Aorta (tissue), 5 donors: Measurements from ENCODE around the gene GAB2. TPM values are rescaled to one million over a fixed set of nuclear protein-coding genes. Genes with fewer than 3 reads are reported as not detected.

Source experiments
- ATAC-seq: fragments of 200-7000 bp; cut with Tn5 transposase; one replicate; pipeline ENCODE4 v1.9.1; 2022; ENCODE audit warnings: moderate library complexity; ENCODE audit not compliant: low FRiP score
- DNase-seq, 2 donors: peaks; one replicate each; pipeline ENCODE4 v3.0.0-alpha.2; 2020
- H3K27ac ChIP-seq, 2 donors: one replicate each; pipeline ENCODE4 v1.5.1; 2013; ENCODE audit warnings: low read length in 2 of 2, mild to moderate bottlenecking in 2 of 2, moderate library complexity in 2 of 2, control low read depth in 1 of 2, inconsistent platforms in 1 of 2, low read depth in 1 of 2
- H3K27me3 ChIP-seq, 2 donors: one replicate each; pipeline ENCODE4 v1.6.1; 2013; ENCODE audit warnings: control low read depth in 1 of 2, low read length in 1 of 2, mild to moderate bottlenecking in 1 of 2, moderate library complexity in 1 of 2; ENCODE audit not compliant: insufficient read depth in 2 of 2, control insufficient read depth in 1 of 2
- H3K36me3 ChIP-seq, 2 donors: one replicate each; pipeline ENCODE4 v1.6.1; 2013; ENCODE audit warnings: control low read depth in 1 of 2, low read length in 1 of 2, mild to moderate bottlenecking in 1 of 2; ENCODE audit not compliant: insufficient read depth in 2 of 2, control insufficient read depth in 1 of 2
- H3K4me1 ChIP-seq, 2 donors: one replicate each; pipeline ENCODE4 v1.6.1; 2013; ENCODE audit warnings: low read length in 2 of 2, control low read depth in 1 of 2, mild to moderate bottlenecking in 1 of 2, moderate library complexity in 1 of 2; ENCODE audit not compliant: insufficient read depth in 2 of 2, control insufficient read depth in 1 of 2
- H3K4me3 ChIP-seq, 2 donors: one replicate each; pipeline ENCODE4 v1.5.1; 2013; ENCODE audit warnings: low read length in 2 of 2, control low read depth in 1 of 2, mild to moderate bottlenecking in 1 of 2
- H3K9me3 ChIP-seq: one replicate; pipeline ENCODE4 v1.6.1; 2013; ENCODE audit warnings: mild to moderate bottlenecking, low read length; ENCODE audit not compliant: control insufficient read depth
- WGBS, 2 donors: extraction: QIAGEN DNeasy Blood & Tissue Kit; methylation state at CpG; one replicate each; pipeline ENCODE4 v1.1.7; 2013; 5-methylcytosine and 5-hydroxymethylcytosine counted together
- intact Hi-C, 2 donors: fragments of 100-400 bp; cut with DNase I; formaldehyde crosslinking; loops; one replicate each; pipeline versions ENCODE4 v1.14.2 to v1.15.0; 2022
- polyA plus RNA-seq, 2 donors: library from polyadenylated mRNA; stranded (reverse); fragments of 200-250 nt; gene quantifications; one replicate each; pipeline ENCODE4 v1.2.3, GENCODE V29; 2013
- total RNA-seq, 2 donors: library from RNA; stranded (reverse); fragmentation: NEBNext Ultra II Directional; extraction: Animal tissue kit (Norgen Biotek cat#: 25700); gene quantifications; one replicate each; pipeline ENCODE4 v1.2.1, GENCODE V29; 2021
- donor health status: healthy with polysubstance abuse.
- donor health status: Bipolar disorder and iron deficiency.
- donor health status: DM: no; HTN: no; CAD: no.
- donor health status: DM: no; HTN: no; CAD: no.
- donor health status: DM: yes; HTN: yes; CAD: no.

The GAB2 gene
- total and polyA plus RNA-seq, 4 donors = 19.3 to 82.6 (median 55.2) TPM

DNA sequence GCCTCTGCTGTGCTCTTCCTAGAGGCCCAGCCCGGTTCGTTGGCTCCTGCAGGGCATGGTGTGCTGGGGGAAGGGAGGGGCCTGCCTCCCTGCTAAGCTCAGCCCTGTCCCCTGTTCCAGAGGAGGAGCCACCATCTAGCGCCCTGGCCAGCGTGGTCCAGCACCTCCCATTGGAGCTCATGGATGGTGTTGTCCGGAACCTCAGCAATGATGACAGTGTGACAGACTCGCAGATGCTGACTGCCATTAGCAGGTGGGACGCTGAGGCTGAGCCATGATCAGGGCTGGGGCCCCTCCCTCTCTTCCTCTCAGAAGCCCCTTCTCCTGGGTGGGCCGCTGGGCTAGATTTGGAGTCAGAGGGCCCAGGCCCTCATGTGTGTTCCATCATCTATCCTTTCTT is 219.8 kb downstream of the GAB2 start:
- Histone ChIP-seq H3K9me3 (no peaks in the 10 kb centered on the region), H3K27me3 (no peaks in the 10 kb centered on the region), H3K36me3 (no peaks in the 10 kb centered on the region), H3K4me3 (no peak overlapping the region), H3K4me1 (peaks cover 0 to 4% of the 10 kb centered on the region in 2 donors), H3K27ac (no peak overlapping the region)
- DNase-seq (peak; percentile 32 to 67), ATAC-seq (no peak)
- WGBS, 2 donors = 84 to 87% methylated on average over 6 to 8 of the region's 8 CpGs
- intact Hi-C loops = no loop called here

DNA sequence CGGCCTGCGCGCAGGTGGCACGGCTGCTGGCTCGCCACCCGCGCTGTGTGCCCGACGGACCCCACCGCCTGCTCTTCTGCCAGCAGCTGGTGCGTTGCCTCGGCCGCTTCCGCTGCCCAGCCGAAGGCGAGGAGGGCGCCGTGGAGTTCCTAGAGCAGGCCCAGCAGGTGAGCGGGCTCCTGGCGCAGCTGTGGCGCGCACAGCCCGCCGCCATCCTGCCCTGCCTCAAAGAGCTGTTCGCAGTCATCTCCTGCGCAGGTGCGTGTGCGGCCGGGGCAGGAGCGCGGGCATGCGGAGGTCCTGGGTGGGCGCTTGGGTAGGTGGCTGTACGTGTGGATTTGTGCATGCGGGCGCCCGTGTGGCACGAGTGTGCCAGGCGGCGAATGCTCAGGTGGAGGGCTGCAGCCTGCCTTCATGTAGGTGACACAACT is 220.9 kb downstream of the GAB2 start:
- Histone ChIP-seq H3K9me3 (no peaks in the 10 kb centered on the region), H3K4me3 (no peak overlapping the region), H3K36me3 (no peaks in the 10 kb centered on the region), H3K27me3 (no peaks in the 10 kb centered on the region), H3K27ac (no peak overlapping the region), H3K4me1 (peaks cover 0 to 5% of the 10 kb centered on the region in 2 donors)
- intact Hi-C loops = no loop called here
- ATAC-seq (no peak), DNase-seq (peak; percentile 40 to 65)
- 84 to 87% methylated on average over 34 to 40 of the region's 40 CpGs for WGBS, 2 donors

DNA sequence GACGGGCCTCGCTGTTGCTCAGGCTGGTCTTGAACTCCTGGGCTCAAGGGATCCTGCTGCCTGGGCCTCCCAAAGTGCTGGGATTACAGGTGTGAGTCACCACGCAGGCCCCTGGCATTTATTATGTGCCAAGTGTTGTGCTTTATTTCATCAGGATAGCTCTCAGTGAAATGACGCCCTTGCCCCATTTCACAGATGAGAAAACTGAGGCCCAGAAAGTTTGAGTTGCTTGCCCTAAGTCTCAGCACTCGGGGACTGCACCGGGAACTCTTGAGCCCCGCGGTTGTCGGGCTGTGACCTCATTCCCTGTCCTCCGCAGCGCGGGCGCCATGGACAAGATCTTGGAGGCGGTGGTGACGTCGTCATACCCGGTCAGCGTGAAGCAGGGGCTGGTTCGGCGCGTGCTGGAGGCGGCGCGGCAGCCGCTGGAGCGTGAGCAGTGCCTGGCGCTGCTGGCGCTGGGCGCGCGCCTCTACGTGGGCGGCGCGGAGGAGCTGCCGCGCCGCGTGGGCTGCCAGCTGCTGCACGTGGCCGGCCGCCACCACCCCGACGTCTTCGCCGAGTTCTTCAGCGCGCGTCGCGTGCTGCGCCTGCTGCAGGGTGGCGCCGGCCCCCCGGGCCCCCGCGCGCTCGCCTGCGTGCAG is 221.6 kb downstream of the GAB2 start:
- peak; percentile 45 to 57 for DNase-seq
- no peak overlapping the region for H3K27ac ChIP-seq
- intact Hi-C loops = no loop called here

GRCh38 chr11:78194490-78194889 is 223.1 kb downstream of the GAB2 start:
- no peak overlapping the region for H3K27ac ChIP-seq
- H3K9me3 ChIP-seq = no peaks in the 10 kb centered on the region
- H3K27me3 ChIP-seq = no peaks in the 10 kb centered on the region
- 90 to 91% methylated on average over 3 of the region's 3 CpGs for WGBS, 2 donors
- DNase-seq (no peak), ATAC-seq (no peak)
- H3K4me1 ChIP-seq = peaks cover 0 to 5% of the 10 kb centered on the region in 2 donors
- intact Hi-C loops = loop anchor here (5.0 kb wide), 2 partner anchors 47 to 223 kb away; partner anchors contain the start of gene GAB2 (in 1 of the 2)
- H3K36me3 ChIP-seq = no peaks in the 10 kb centered on the region
- H3K4me3 ChIP-seq = no peak overlapping the region

More for the DNA sequence above, 221.6 kb downstream of the GAB2 start:
- Histone ChIP-seq H3K27me3 (no peaks in the 10 kb centered on the region), H3K4me3 (no peak overlapping the region), H3K4me1 (peaks cover 0 to 5% of the 10 kb centered on the region in 2 donors), H3K36me3 (no peaks in the 10 kb centered on the region), H3K9me3 (no peaks in the 10 kb centered on the region)
- WGBS, 2 donors = 70 to 71% methylated on average over 60 of the region's 60 CpGs
- ATAC-seq = no peak

DNA sequence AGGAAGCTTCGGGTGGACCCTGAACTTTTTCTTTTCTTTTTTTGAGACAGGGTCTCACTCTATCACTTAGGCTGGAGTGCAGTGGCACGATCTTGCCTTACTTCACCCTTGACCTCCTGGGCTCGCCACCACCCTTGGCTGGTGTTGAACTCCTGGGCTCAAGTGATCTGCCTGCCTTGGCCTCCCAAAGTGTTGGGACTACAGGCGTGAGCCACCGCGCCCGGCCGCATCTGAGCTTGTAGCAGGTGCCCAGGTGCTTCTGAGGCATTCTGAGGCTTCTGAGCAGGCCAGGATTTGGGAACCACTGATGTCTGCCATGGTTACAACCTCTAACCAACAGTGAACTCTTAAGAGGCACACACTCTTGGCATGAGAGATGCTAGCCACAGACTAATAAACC is 223.8 kb downstream of the GAB2 start:
- Histone ChIP-seq H3K4me3 (no peak overlapping the region), H3K27me3 (no peaks in the 10 kb centered on the region), H3K4me1 (peaks cover 0 to 5% of the 10 kb centered on the region in 2 donors), H3K36me3 (no peaks in the 10 kb centered on the region), H3K9me3 (no peaks in the 10 kb centered on the region), H3K27ac (no peak overlapping the region)
- ATAC-seq (no peak), DNase-seq (peak in 1 of 2 donors; percentile 63)
- intact Hi-C loops = loop anchor here (5.0 kb wide), 2 partner anchors 47 to 223 kb away; partner anchors contain the start of gene GAB2 (in 1 of the 2)
- 95 to 96% methylated on average over 8 of the region's 8 CpGs for WGBS, 2 donors

DNA sequence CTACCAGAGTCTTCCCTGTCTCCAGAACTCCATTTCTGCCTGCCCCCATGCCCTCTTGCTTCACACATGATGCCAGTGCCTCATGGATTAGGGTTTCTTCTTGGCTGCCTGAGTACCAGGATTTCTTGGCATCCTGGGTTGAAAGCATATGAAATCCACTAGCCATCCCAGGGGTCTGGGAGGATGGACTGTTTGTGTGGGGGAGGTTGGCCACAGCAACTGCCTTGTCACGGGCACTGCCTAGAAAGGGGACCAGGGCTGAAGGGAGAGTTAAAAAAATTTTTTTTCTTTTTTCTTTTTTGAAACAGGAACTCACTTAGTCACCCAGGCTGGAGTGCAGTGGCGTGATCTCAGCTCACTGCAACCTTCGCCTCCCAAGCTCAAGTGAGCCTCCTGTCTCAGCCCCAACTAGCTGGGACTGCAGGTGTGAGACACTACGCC is 224.7 kb downstream of the GAB2 start:
- Histone ChIP-seq H3K36me3 (no peaks in the 10 kb centered on the region), H3K27ac (peak overlapping the region in 1 of 2 donors; percentile 66), H3K4me3 (no peak overlapping the region), H3K9me3 (no peaks in the 10 kb centered on the region), H3K27me3 (no peaks in the 10 kb centered on the region), H3K4me1 (peaks cover 0 to 5% of the 10 kb centered on the region in 2 donors)
- intact Hi-C loops = loop anchor here (5.0 kb wide), 2 partner anchors 46 to 224 kb away; partner anchors contain the start of gene GAB2 (in 1 of the 2)
- no peak for ATAC-seq
- peak; percentile 54 to 70 for DNase-seq
- WGBS, 2 donors = 34 to 42% methylated on average over 4 of the region's 4 CpGs

DNA sequence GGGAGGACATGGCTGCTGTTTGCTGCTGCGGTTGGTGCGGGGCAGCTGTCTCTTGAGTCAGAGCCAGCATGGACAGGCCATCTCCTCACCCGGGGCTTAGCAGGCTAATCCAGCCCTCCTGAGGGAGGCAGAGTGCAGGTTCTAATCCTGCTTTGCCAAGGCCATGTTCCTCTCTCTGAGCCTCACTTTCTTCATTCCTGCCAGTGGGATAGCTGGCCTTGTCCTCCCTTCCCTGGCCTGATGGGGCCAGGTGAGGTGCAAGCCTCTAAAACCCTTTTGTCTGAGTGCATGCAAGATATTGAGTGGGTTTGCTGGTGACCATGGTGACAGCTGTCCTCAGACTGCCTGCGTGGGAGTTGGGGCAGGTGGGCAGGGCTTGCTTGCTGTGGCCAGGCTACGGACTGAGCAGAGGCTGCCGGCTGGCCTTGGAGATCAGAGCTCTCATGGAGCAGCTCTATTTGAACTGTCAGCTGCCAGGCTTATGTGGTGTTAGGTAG is 225.3 kb downstream of the GAB2 start:
- WGBS, 2 donors = 25 to 27% methylated on average over 6 of the region's 6 CpGs
- Histone ChIP-seq H3K9me3 (no peaks in the 10 kb centered on the region), H3K4me3 (no peak overlapping the region), H3K27me3 (no peaks in the 10 kb centered on the region), H3K4me1 (peaks cover 0 to 5% of the 10 kb centered on the region in 2 donors), H3K27ac (peak overlapping the region in 1 of 2 donors; percentile 4), H3K36me3 (no peaks in the 10 kb centered on the region)
- DNase-seq = peak; percentile 54 to 74
- ATAC-seq = no peak
- intact Hi-C loops = loop anchor here (5.0 kb wide), 2 partner anchors 45 to 225 kb away; partner anchors contain the start of gene GAB2 (in 1 of the 2)

GRCh38 chr11:78190871-78191538 is 226.6 kb downstream of the GAB2 start:
- intact Hi-C loops = loop anchor here (5.0 kb wide), 2 partner anchors 44 to 226 kb away; partner anchors contain the start of gene GAB2 (in 1 of the 2)
- no peaks in the 10 kb centered on the region for H3K27me3 ChIP-seq
- no peak overlapping the region for H3K4me3 ChIP-seq
- no peaks in the 10 kb centered on the region for H3K36me3 ChIP-seq
- no peak overlapping the region for H3K27ac ChIP-seq
- peak in 1 of 2 donors; percentile 75 for DNase-seq
- ATAC-seq = no peak
- peaks cover 0 to 5% of the 10 kb centered on the region in 2 donors for H3K4me1 ChIP-seq
- no peaks in the 10 kb centered on the region for H3K9me3 ChIP-seq
- 73 to 74% methylated on average over 14 of the region's 14 CpGs for WGBS, 2 donors
